Muscle of leg (tissue), 11 donors: ENCODE data around the gene JAZF1. TPM values are rescaled to one million over a fixed set of nuclear protein-coding genes. Genes with fewer than 3 reads are reported as not detected.
A peak's percentile ranks its signal among the peaks of the same experiment; 100 is the strongest.

Experiments used
- DNase-seq: peaks from one replicate; pipeline ENCODE4 v3.0.0; 2013
- H3K27ac ChIP-seq: one replicate; pipeline ENCODE4 v1.5.1; 2013; ENCODE audit warnings: mild to moderate bottlenecking, low read length, control low read depth
- H3K27me3 ChIP-seq: one replicate; pipeline ENCODE4 v1.6.1; 2013; ENCODE audit warnings: low read length; ENCODE audit not compliant: control insufficient read depth, insufficient read depth
- H3K36me3 ChIP-seq: one replicate; pipeline ENCODE4 v1.6.1; 2013; ENCODE audit warnings: low read length; ENCODE audit not compliant: control insufficient read depth, insufficient read depth
- H3K4me1 ChIP-seq: one replicate; pipeline ENCODE4 v1.6.1; 2013; ENCODE audit warnings: low read length; ENCODE audit not compliant: control insufficient read depth, insufficient read depth
- H3K4me3 ChIP-seq: one replicate; pipeline ENCODE4 v1.5.1; 2013; ENCODE audit warnings: low read length, control low read depth
- H3K9me3 ChIP-seq: replicated peaks from 2 replicates; pipeline ENCODE4 v1.6.1; 2013; ENCODE audit warnings: low read depth, low read length; ENCODE audit not compliant: control insufficient read depth
- WGBS: methylation state at CpG from one replicate; pipeline ENCODE4 v1.1.5; 2013; ENCODE audit warnings: missing lambda C conversion rate; ENCODE audit not compliant: insufficient coverage; 5-methylcytosine and 5-hydroxymethylcytosine counted together
- polyA plus RNA-seq, 8 donors: library from polyadenylated mRNA; unstranded; fragments of 120-200 nt; gene quantifications; one replicate each; pipeline versions ENCODE4 v1.2.1 to v1.2.3, GENCODE V29; 2013; ENCODE audit warnings: inconsistent platforms in 1 of 8, low replicate concordance in 1 of 8; ENCODE audit not compliant: insufficient read length in 8 of 8, insufficient read depth in 1 of 8
- total RNA-seq: library from RNA; stranded (reverse); fragments of 120-200 nt; gene quantifications from one replicate; pipeline ENCODE4 v1.2.4, GENCODE V29; 2013

JAZF1 gene
- total and polyA plus RNA-seq, 9 donors, result 12.7 to 30.3 (median 28.1) TPM

DNA sequence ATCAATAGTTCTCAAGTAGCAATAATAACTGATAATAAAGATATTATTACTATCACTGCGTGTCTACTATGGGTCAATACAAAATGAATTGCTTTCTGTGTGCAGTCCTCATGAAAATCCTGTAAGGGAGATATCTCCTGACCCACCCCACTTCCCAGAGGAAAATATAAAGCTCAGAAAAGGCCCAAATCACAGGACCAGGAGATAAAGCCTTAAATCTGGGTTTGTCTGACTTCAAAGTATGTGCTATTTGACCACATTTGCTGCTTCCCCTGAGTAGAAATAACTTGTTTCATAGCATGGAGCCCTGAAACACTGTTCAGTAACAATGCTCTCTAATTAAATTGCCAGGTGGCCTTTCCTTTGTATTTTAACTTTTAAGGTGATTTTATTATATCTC lies 174.1 kb downstream of the JAZF1 start:
- H3K27ac ChIP-seq, result no peak overlapping the region
- DNase-seq, result no peak
- H3K36me3 ChIP-seq, result no peaks in the 10 kb centered on the region
- H3K27me3 ChIP-seq, result no peaks in the 10 kb centered on the region
- no peaks in the 10 kb centered on the region for H3K9me3 ChIP-seq
- no CpG with 5 or more reads among the region's 1 CpG for WGBS
- peaks cover 4% of the 10 kb centered on the region for H3K4me1 ChIP-seq
- H3K4me3 ChIP-seq, result no peak overlapping the region

DNA sequence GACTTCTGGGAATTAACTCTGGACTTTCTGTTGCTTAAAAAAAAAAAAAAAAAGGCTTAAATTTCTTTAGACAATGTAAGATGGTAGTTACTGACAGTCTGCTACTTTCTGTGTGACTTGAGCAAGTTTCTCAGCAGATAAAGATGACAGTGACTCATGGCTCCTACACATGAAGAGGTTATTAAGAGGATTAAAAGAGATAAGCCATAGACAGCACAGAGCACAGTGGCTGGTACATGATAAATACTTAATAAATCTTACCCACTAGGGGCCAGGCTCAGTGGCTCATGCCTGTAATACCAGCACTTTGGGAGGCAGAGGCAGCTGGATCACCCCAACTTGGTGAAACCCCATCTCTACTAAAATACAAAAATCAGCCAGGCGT lies 174.8 kb downstream of the JAZF1 start:
- H3K27ac ChIP-seq, result no peak overlapping the region

DNA sequence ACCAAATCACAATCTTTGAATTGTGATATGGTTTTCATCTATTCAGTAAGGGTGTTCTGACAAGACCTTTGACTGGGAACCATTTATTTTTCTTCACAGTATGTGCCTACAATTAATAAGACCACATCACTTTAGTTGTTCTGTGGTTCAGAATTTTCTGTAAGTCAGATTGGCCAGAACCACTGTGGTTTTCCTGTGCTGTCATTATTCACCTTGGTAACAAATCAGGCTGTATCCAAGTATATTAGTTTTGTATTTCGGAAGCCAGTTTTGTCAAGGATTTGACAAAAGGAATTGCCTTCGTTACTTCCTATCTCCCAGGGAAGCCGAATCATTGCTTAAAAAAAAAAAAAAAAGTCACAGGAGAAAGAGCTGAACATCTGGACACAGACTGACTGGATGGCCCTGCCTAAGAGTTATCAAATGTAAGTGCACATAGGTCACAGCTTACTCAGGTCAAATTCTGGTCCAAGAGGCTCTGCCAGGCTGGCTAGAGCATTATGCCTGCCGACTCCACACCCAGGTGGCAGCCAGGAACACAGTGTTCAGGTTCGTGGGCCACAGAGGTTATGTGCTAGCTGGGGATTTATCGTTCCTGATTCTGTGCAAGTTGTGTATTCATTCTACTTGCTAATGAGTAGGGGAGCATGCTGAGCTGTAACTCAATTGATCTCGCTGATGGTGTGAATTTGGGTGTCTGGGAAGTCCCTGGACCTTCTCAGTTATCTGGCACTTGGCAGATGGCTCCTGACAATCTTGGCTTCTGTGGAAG lies 175.3 kb downstream of the JAZF1 start:
- H3K9me3 ChIP-seq, result no peaks in the 10 kb centered on the region
- H3K4me3 ChIP-seq, result no peak overlapping the region
- peaks cover 4% of the 10 kb centered on the region for H3K4me1 ChIP-seq
- DNase-seq, result peak; percentile 47
- 56% methylated on average over 5 of the region's 7 CpGs for WGBS
- H3K36me3 ChIP-seq, result no peaks in the 10 kb centered on the region
- no peak overlapping the region for H3K27ac ChIP-seq
- no peaks in the 10 kb centered on the region for H3K27me3 ChIP-seq

More for the DNA sequence above, 174.8 kb downstream of the JAZF1 start:
- Histone ChIP-seq H3K9me3 (no peaks in the 10 kb centered on the region), H3K27me3 (no peaks in the 10 kb centered on the region), H3K36me3 (no peaks in the 10 kb centered on the region), H3K4me3 (no peak overlapping the region), H3K4me1 (peaks cover 4% of the 10 kb centered on the region)
- no peak for DNase-seq
- WGBS, result 100% methylated on average over 1 of the region's 1 CpG

DNA sequence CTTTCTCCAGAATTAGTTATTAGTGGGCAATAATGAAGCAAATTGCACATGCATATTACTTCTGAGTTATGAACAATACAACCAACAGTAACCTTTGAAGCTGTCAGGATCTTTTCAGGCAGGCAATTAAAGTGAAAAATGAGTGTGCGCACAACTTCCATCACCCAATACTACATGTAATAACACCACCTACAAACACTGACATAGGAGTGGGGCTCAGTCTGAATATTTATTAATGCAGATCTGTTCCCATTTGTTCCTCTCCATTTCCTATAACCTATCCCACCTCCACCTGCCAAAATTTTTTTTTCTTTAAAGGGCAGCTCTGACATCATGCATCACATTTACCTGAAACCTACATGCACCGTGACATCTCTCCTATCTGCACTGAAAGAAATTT lies 177.2 kb downstream of the JAZF1 start:
- no CpG with 5 or more reads among the region's 2 CpGs for WGBS
- H3K9me3 ChIP-seq, result no peaks in the 10 kb centered on the region
- H3K36me3 ChIP-seq, result no peaks in the 10 kb centered on the region
- DNase-seq, result no peak
- no peak overlapping the region for H3K4me3 ChIP-seq
- H3K4me1 ChIP-seq, result peaks cover 6% of the 10 kb centered on the region
- H3K27ac ChIP-seq, result no peak overlapping the region
- no peaks in the 10 kb centered on the region for H3K27me3 ChIP-seq

DNA sequence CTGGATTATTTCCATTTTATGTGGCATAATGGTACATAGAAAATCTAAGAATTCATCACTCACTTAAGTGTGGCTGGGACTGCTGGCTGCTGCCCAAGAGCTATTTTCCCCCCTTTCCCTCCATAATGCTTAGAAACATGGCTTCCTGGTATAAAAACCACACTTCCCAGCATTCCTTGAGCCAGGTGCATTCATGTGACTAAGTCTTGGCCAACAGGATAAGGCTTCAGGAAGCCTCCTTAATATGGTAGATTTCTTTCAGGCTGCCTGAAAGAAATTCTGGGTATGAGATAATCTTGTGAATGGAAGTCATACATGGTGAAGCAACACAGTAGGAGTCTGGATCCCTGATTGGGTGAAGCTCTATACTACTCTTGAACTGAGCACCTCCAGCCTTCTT lies 178.0 kb downstream of the JAZF1 start:
- no peak overlapping the region for H3K27ac ChIP-seq
- no peaks in the 10 kb centered on the region for H3K27me3 ChIP-seq
- no peaks in the 10 kb centered on the region for H3K36me3 ChIP-seq
- H3K4me1 ChIP-seq, result peaks cover 6% of the 10 kb centered on the region
- no peak for DNase-seq
- H3K4me3 ChIP-seq, result no peak overlapping the region
- H3K9me3 ChIP-seq, result no peaks in the 10 kb centered on the region

DNA sequence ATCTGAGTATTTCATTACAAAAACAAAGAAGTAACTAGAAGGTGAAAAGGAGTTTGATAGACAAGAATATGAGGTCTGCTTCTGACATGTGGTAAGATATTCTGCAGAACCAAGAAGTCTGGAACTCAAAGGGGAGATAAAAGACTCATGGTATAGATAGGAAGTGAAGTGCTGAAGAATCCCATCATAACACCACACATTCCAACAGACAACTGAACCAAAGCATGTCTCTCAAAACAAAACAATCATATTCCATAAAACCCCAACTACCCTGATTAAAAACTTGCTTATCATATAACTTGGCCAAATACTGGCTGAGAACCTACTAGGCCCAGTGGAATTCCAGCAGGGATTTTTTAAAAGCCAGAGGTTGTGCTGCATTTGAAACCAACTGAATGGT lies 178.7 kb downstream of the JAZF1 start:
- Histone ChIP-seq H3K9me3 (no peaks in the 10 kb centered on the region), H3K27me3 (no peaks in the 10 kb centered on the region), H3K27ac (no peak overlapping the region), H3K4me1 (peaks cover 6% of the 10 kb centered on the region), H3K36me3 (no peaks in the 10 kb centered on the region), H3K4me3 (no peak overlapping the region)
- DNase-seq, result no peak

DNA sequence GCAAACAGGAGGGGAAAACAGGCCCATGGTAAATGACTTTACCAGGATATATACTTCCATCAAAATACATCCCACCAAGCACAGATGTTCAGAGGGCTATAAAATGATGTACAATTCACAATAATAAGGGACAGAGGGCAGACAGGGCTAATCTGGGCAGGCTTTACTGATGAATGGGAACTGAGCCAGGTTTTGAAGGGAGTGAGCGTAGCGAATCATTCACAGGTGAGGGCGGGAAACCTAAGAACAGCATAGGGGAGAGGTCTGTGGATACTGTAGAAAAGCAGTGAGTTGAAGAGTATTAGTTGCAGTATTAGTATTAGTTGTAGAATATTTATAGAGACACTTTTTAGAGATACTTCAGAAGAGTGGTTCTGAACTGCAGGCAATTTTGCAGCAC lies 180.8 kb downstream of the JAZF1 start:
- WGBS, result 79% methylated on average over 3 of the region's 3 CpGs
- no peaks in the 10 kb centered on the region for H3K9me3 ChIP-seq
- H3K36me3 ChIP-seq, result no peaks in the 10 kb centered on the region
- DNase-seq, result no peak
- H3K27me3 ChIP-seq, result no peaks in the 10 kb centered on the region
- H3K4me1 ChIP-seq, result peaks cover 2% of the 10 kb centered on the region
- no peak overlapping the region for H3K27ac ChIP-seq
- H3K4me3 ChIP-seq, result no peak overlapping the region

DNA sequence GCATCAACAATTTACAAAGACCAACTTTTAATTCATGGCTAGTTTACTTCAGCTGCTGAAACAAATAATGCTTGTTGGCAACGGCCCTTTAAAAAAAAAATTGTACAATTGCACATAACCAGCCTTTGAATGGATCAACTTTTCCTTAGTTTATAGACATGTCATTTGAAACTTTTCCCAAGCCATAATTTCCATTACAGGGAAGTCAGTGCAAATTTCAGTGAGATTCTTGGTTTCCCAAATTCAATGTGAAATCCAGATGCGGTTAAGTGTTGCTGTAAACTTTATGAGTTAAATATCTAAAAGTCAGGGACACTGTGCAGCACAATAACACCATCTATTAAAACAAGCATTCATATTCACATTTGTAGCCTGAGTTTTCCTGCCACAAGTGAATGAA lies 182.2 kb downstream of the JAZF1 start:
- Histone ChIP-seq H3K27me3 (no peaks in the 10 kb centered on the region), H3K36me3 (no peaks in the 10 kb centered on the region), H3K4me1 (peaks cover 2% of the 10 kb centered on the region), H3K4me3 (no peak overlapping the region), H3K9me3 (no peaks in the 10 kb centered on the region), H3K27ac (peak overlapping the region; percentile 4)
- WGBS, result 17% methylated on average over 1 of the region's 2 CpGs
- DNase-seq, result peak; percentile 86

DNA sequence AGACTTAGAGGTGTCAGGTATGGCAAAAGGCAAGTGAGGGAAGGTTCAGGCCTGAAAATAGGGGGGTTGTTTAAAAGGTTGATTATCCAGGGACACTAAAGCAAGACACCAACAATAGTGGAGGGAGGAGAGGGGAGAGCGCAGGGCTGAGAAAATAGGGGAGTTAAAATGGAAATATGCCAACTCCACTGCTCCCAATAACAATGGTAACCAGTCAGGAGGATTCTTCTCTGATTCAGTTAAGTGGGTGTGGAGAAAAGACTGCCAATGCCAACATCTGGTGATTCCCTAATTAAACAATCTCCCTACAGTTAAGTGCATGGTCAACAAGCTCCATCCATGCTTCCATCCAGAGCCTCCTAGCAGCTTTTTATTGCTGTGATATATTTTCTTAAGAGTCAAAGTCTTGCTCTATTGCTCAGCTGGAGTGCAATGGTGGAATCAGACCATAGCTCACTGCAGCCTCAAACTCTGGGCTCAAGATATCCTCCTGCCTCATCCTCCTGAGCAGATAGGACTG lies 183.3 kb downstream of the JAZF1 start:
- Histone ChIP-seq H3K36me3 (no peaks in the 10 kb centered on the region), H3K4me3 (no peak overlapping the region), H3K4me1 (peaks cover 4% of the 10 kb centered on the region), H3K27ac (no peak overlapping the region), H3K9me3 (no peaks in the 10 kb centered on the region), H3K27me3 (no peaks in the 10 kb centered on the region)
- no CpG with 5 or more reads among the region's 1 CpG for WGBS
- no peak for DNase-seq

DNA sequence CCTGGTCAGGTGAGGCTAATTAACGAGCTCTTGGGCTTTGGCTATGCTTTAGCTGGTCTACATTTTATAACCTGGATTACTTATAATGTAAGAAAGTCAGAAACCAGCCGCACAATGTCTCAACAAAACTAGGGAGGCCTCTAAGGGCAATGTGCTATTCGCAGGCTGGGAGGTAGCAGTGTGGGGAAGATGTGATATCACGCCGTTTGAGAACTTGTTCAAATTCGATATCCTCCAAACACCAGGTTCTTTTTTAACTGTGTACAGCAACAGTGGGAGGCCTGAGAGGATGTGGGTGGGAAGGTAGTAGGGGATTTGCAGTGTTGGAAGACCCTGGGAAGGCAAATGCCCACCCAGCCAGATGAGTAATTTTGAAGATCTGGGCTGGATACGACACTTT lies 184.5 kb downstream of the JAZF1 start:
- Histone ChIP-seq H3K27ac (no peak overlapping the region), H3K4me1 (peaks cover 4% of the 10 kb centered on the region), H3K9me3 (no peaks in the 10 kb centered on the region), H3K4me3 (no peak overlapping the region), H3K27me3 (no peaks in the 10 kb centered on the region), H3K36me3 (no peaks in the 10 kb centered on the region)
- WGBS, result 63% methylated on average over 1 of the region's 7 CpGs
- DNase-seq, result no peak

DNA sequence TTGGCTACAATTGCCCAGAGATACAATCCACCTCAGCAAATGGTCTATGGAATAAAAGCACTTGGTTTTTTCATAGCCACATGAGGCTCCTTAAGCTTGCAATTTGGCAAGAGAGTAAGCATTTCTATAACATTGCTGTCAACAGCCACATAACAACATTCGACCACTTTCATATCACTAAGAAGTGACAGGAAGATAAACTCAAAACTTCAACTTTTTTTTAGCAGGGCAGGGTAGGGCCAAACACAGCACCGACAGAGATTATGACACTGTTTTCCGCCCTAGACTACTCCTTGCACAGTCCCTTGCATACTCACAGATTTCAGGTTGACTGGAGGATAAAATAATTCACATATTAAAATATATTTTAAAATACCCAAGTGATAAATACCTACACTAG lies 185.4 kb downstream of the JAZF1 start:
- Histone ChIP-seq H3K27me3 (no peaks in the 10 kb centered on the region), H3K4me1 (peaks cover 4% of the 10 kb centered on the region), H3K4me3 (no peak overlapping the region), H3K9me3 (no peaks in the 10 kb centered on the region), H3K27ac (no peak overlapping the region), H3K36me3 (no peaks in the 10 kb centered on the region)
- DNase-seq, result no peak
- no CpG with 5 or more reads among the region's 3 CpGs for WGBS
